Sigmoid colon (tissue), 7 donors: ENCODE results near the gene PDE6G. TPM values are rescaled to one million over a fixed set of nuclear protein-coding genes. Genes with fewer than 3 reads are reported as not detected.

Source experiments
- DNase-seq: peaks from one replicate; pipeline ENCODE4 v3.0.0-alpha.2; 2019
- H3K27ac ChIP-seq, 4 donors: fragments of 200-600 bp; sonication (generic); one replicate each; pipeline ENCODE4 v1.5.1; 2016 to 2019; ENCODE audit warnings: mild to moderate bottlenecking in 1 of 4
- H3K27me3 ChIP-seq, 3 donors: fragments of 200-600 bp; sonication (generic); one replicate each; pipeline ENCODE4 v1.5.1; 2019; ENCODE audit warnings: mild to moderate bottlenecking in 1 of 3
- H3K36me3 ChIP-seq, 4 donors: fragments of 200-600 bp; sonication (generic); one replicate each; pipeline ENCODE4 v1.5.1; 2016 to 2019
- H3K4me1 ChIP-seq, 4 donors: fragments of 200-600 bp; sonication (generic); one replicate each; pipeline ENCODE4 v1.5.1; 2017 to 2019
- H3K4me3 ChIP-seq, 4 donors: fragments of 200-600 bp; sonication (generic); one replicate each; pipeline ENCODE4 v1.5.1; 2017 to 2019; ENCODE audit warnings: mild to moderate bottlenecking in 2 of 4, moderate library complexity in 1 of 4
- H3K9me3 ChIP-seq, 4 donors: fragments of 200-600 bp in 3 of 4; sonication (generic) in 3 of 4; one replicate each; pipeline versions ENCODE4 v1.5.1 to v1.6.1; 2013 to 2019
- CTCF ChIP-seq, 4 experiments: fragments of 450-650 bp in 3 of 4; fragments of 200-600 bp in 1 of 4; IDR thresholded peaks; one replicate each; pipeline ENCODE4 v1.5.1; 2016 to 2019; ENCODE audit warnings: antibody characterized with exemption in 4 of 4, mild to moderate bottlenecking in 3 of 4, moderate library complexity in 2 of 4
- EP300 ChIP-seq, 4 donors: sonication (generic); formaldehyde crosslinking; IDR thresholded peaks; one replicate each; pipeline ENCODE4 v1.6.1; 2017; ENCODE audit warnings: antibody characterized with exemption in 4 of 4
- POLR2A ChIP-seq, 2 donors: fragments of 450-650 bp; IDR thresholded peaks; one replicate each; pipeline ENCODE4 v1.6.1; 2016; ENCODE audit warnings: antibody characterized with exemption in 2 of 2, mild to moderate bottlenecking in 2 of 2, moderate library complexity in 2 of 2
- POLR2AphosphoS5 ChIP-seq, 4 donors: sonication (generic); formaldehyde crosslinking; IDR thresholded peaks; one replicate each; pipeline ENCODE4 v1.6.1; 2017; ENCODE audit warnings: antibody characterized with exemption in 4 of 4
- WGBS, 2 donors: extraction: QIAGEN DNeasy Blood & Tissue Kit; methylation state at CpG; one replicate each; pipeline ENCODE4 v1.1.7; 2013; 5-methylcytosine and 5-hydroxymethylcytosine counted together
- intact Hi-C: fragments of 100-400 bp; cut with DNase I; formaldehyde crosslinking; loops from one replicate; pipeline ENCODE4 v1.15.1; 2023
- polyA plus RNA-seq, 3 donors: library from polyadenylated mRNA; stranded (reverse); fragments of 200-250 nt; gene quantifications; one replicate each; pipeline ENCODE4 v1.2.3, GENCODE V29; 2013
- total RNA-seq, 4 donors: library from RNA; depleted of rRNA; stranded (reverse); fragments of >200 nt; gene quantifications; one replicate each; pipeline ENCODE4 v1.1.0, GENCODE V29; 2016
- donor health status: healthy with polysubstance abuse.
- donor health status: Bipolar disorder and iron deficiency.
- donor health status: healthy.

Gene PDE6G
- total and polyA plus RNA-seq, 7 donors, result 2.3 to 4.4 (median 3.7) TPM; not detected in 4

GRCh38 chr17:81635973-81636504 lies 20.3 kb downstream of the PDE6G start:
- peak overlapping the region; percentile 75 to 95 (median 82) for H3K4me3 ChIP-seq
- no peak for DNase-seq
- peaks cover 3 to 34% (median 31%) of the 10 kb centered on the region in 4 donors for H3K4me1 ChIP-seq
- H3K27me3 ChIP-seq, result no peaks in the 10 kb centered on the region
- H3K9me3 ChIP-seq, result no peaks in the 10 kb centered on the region
- H3K36me3 ChIP-seq, result no peaks in the 10 kb centered on the region
- H3K27ac ChIP-seq, result peak overlapping the region; percentile 86 to 95 (median 90)
- intact Hi-C loops, result loop anchor here (2.0 to 5.0 kb wide), 2 partner anchors 31 to 46 kb away; partner anchors contain the start of genes ARL16, CCDC137, HGS and OXLD1
- 24 to 39% methylated on average over 18 of the region's 18 CpGs for WGBS, 2 donors
- TF ChIP-seq EP300 (IDR thresholded peaks at IDR 0.05) (no peak), CTCF (IDR thresholded peaks at IDR 0.05) (no peak), POLR2AphosphoS5 (IDR thresholded peaks at IDR 0.05) (no peak), POLR2A (IDR thresholded peaks at IDR 0.05) (no peak)

- Histone ChIP-seq H3K9me3 (no peaks in the 10 kb centered on the region), H3K4me1 (peaks cover 3 to 34% (median 31%) of the 10 kb centered on the region in 4 donors), H3K27me3 (no peaks in the 10 kb centered on the region), H3K4me3 (peak overlapping the region in 1 of 4 donors; percentile 77), H3K27ac (peak overlapping the region in 2 of 4 donors; percentile 86 to 92), H3K36me3 (no peaks in the 10 kb centered on the region)
- intact Hi-C loops, result loop anchor here (5.0 kb wide), 1 partner anchor 47 kb away; the partner anchor contains the start of genes ARL16 and HGS
- WGBS, 2 donors, result 74 to 90% methylated on average over 5 of the region's 5 CpGs
- no peak for DNase-seq
- TF ChIP-seq POLR2AphosphoS5 (IDR thresholded peaks at IDR 0.05), result no peak
- no peak for TF ChIP-seq CTCF (IDR thresholded peaks at IDR 0.05)
- no peak for TF ChIP-seq EP300 (IDR thresholded peaks at IDR 0.05)
- no peak for TF ChIP-seq POLR2A (IDR thresholded peaks at IDR 0.05)
Measured at GRCh38 chr17:81635431-81635830, 20.9 kb downstream of the PDE6G start.

- no peaks in the 10 kb centered on the region for H3K9me3 ChIP-seq
- intact Hi-C loops, result no loop called here
- no peak overlapping the region for H3K27ac ChIP-seq
- no peaks in the 10 kb centered on the region for H3K27me3 ChIP-seq
- 74 to 80% methylated on average over 7 of the region's 7 CpGs for WGBS, 2 donors
- TF ChIP-seq POLR2AphosphoS5 (IDR thresholded peaks at IDR 0.05) (no peak), CTCF (IDR thresholded peaks at IDR 0.05) (no peak), EP300 (IDR thresholded peaks at IDR 0.05) (no peak), POLR2A (IDR thresholded peaks at IDR 0.05) (no peak)
- DNase-seq, result no peak
- peaks cover 0 to 29% (median 28%) of the 10 kb centered on the region in 4 donors for H3K4me1 ChIP-seq
- peaks cover 10 to 33% (median 25%) of the 10 kb centered on the region in 4 donors for H3K36me3 ChIP-seq
- no peak overlapping the region for H3K4me3 ChIP-seq
Measured at GRCh38 chr17:81631482-81631881, 24.9 kb downstream of the PDE6G start.

GRCh38 chr17:81630274-81630673 lies 26.1 kb downstream of the PDE6G start:
- no peak overlapping the region for H3K4me3 ChIP-seq
- peaks cover 0 to 20% (median 17%) of the 10 kb centered on the region in 4 donors for H3K4me1 ChIP-seq
- H3K9me3 ChIP-seq, result no peaks in the 10 kb centered on the region
- H3K36me3 ChIP-seq, result peaks cover 22 to 45% (median 35%) of the 10 kb centered on the region in 4 donors
- H3K27ac ChIP-seq, result no peak overlapping the region
- TF ChIP-seq CTCF (IDR thresholded peaks at IDR 0.05) (no peak), EP300 (IDR thresholded peaks at IDR 0.05) (no peak), POLR2A (IDR thresholded peaks at IDR 0.05) (no peak), POLR2AphosphoS5 (IDR thresholded peaks at IDR 0.05) (no peak)
- WGBS, 2 donors, result 88 to 89% methylated on average over 8 of the region's 8 CpGs
- intact Hi-C loops, result no loop called here
- no peak for DNase-seq
- no peaks in the 10 kb centered on the region for H3K27me3 ChIP-seq
